Body of pancreas (tissue), 4 donors: Measurements from ENCODE around the gene C3orf52.

Experiments
- POLR2A ChIP-seq, 3 donors: fragments of 450-650 bp; IDR thresholded peaks; one replicate each; pipeline ENCODE4 v1.6.1; 2016; ENCODE audit warnings: antibody characterized with exemption in 3 of 3, mild to moderate bottlenecking in 2 of 3
- TF ChIP-seq, protein P1 (sequence below), 7 experiments: fragments of 450-650 bp in 4 of 7; fragments of 200-600 bp in 3 of 7; sonication (generic) in 3 of 7; IDR thresholded peaks; one replicate each; pipeline ENCODE4 v1.5.1; 2016 to 2019; ENCODE audit warnings: antibody characterized with exemption in 7 of 7

DNA sequence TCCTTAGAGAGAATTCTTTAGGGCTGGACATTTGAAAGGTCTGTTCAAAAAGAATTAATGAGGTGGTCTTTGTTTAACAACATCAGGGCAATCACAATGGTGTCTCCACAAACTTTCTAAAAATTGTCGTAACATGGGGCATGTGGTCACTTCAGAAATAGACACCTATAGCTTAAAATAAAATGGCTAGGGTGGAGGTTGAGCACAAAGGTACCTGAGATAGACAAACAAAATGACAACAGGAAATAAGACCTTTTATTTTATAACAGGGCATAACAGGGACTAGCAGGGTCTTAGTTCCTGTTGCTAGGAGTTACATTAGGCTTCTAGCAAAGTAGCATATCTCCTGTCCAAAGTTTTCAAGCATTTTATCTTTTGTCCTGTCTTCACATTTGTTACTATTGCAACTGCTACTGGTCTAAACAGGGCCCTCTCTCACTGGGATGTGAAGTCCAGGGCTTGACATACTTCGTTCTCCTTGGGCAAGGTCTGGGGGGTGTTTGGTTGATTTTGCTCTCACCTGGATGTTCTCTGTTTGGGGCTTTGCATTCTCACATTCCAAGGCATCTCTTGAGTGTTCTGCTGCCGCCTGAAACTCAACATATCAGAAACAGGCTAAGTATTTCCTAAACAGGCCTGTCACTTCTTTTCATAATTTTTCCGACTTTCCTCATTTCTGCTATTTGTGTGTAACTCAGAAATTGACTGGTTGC is 43.9 kb downstream of the C3orf52 start:
- TF ChIP-seq, protein P1, sequence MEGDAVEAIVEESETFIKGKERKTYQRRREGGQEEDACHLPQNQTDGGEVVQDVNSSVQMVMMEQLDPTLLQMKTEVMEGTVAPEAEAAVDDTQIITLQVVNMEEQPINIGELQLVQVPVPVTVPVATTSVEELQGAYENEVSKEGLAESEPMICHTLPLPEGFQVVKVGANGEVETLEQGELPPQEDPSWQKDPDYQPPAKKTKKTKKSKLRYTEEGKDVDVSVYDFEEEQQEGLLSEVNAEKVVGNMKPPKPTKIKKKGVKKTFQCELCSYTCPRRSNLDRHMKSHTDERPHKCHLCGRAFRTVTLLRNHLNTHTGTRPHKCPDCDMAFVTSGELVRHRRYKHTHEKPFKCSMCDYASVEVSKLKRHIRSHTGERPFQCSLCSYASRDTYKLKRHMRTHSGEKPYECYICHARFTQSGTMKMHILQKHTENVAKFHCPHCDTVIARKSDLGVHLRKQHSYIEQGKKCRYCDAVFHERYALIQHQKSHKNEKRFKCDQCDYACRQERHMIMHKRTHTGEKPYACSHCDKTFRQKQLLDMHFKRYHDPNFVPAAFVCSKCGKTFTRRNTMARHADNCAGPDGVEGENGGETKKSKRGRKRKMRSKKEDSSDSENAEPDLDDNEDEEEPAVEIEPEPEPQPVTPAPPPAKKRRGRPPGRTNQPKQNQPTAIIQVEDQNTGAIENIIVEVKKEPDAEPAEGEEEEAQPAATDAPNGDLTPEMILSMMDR (IDR thresholded peaks at IDR 0.05): no peak
- TF ChIP-seq POLR2A (IDR thresholded peaks at IDR 0.05): no peak
